GM12873 (cell line): ENCODE measurements around the gene RASSF5.

Experiments
- CTCF ChIP-seq: IDR thresholded peaks from 2 replicates; pipeline ENCODE4 v1.5.1; 2012; ENCODE audit warnings: low read depth, mild to moderate bottlenecking, moderate library complexity, low read length, control low read depth; ENCODE audit not compliant: insufficient read depth; ENCODE audit errors: missing control alignments

Gene RASSF5

GRCh38 chr1:206544562-206545257 lies 37.4 kb downstream of the RASSF5 start:
- TF ChIP-seq CTCF: peak; percentile 93

- TF ChIP-seq CTCF: no peak
Measured at GRCh38 chr1:206545351-206545750, 38.0 kb downstream of the RASSF5 start.

GRCh38 chr1:206547104-206547503 lies 39.8 kb downstream of the RASSF5 start:
- TF ChIP-seq CTCF: no peak

- TF ChIP-seq CTCF: no peak
Measured at GRCh38 chr1:206550446-206550845, 43.1 kb downstream of the RASSF5 start.

GRCh38 chr1:206551296-206551985 lies 44.1 kb downstream of the RASSF5 start:
- no peak for TF ChIP-seq CTCF

GRCh38 chr1:206551986-206552326 lies 44.6 kb downstream of the RASSF5 start:
- no peak for TF ChIP-seq CTCF

GRCh38 chr1:206554211-206554610 lies 46.9 kb downstream of the RASSF5 start:
- TF ChIP-seq CTCF: no peak
